Esophagus squamous epithelium (tissue), 5 donors: ENCODE results near the gene RUFY4. TPM values are rescaled to one million over a fixed set of nuclear protein-coding genes. Genes with fewer than 3 reads are reported as not detected.
A peak's percentile ranks its signal among the peaks of the same experiment; 100 is the strongest.

Experiments
- DNase-seq: peaks from one replicate; lab custom pipeline; 2025; lab: John Stamatoyannopoulos, UW
- H3K27ac ChIP-seq, 4 donors: fragments of 200-600 bp; sonication (generic); one replicate each; pipeline ENCODE4 v1.5.1; 2016 to 2019; ENCODE audit warnings: mild to moderate bottlenecking in 1 of 4
- H3K27me3 ChIP-seq, 4 donors: fragments of 200-600 bp; sonication (generic); 1 replicate in 3 of 4; 2 replicates in 1 of 4; pipeline versions ENCODE4 v1.5.1 to v1.6.0; 2017 to 2021; ENCODE audit warnings: antibody characterized with exemption in 1 of 4
- H3K36me3 ChIP-seq, 3 donors: fragments of 200-600 bp; sonication (generic); one replicate each; pipeline ENCODE4 v1.5.1; 2016 to 2019
- H3K4me1 ChIP-seq, 3 donors: fragments of 200-600 bp; sonication (generic); one replicate each; pipeline ENCODE4 v1.5.1; 2017 to 2019
- H3K4me3 ChIP-seq, 4 donors: fragments of 200-600 bp; sonication (generic); 1 replicate in 3 of 4; 2 replicates in 1 of 4; pipeline ENCODE4 v1.5.1; 2016 to 2019; ENCODE audit warnings: mild to moderate bottlenecking in 2 of 4, moderate library complexity in 1 of 4
- H3K9me3 ChIP-seq, 3 donors: fragments of 200-600 bp; sonication (generic); one replicate each; pipeline ENCODE4 v1.5.1; 2016 to 2019
- CTCF ChIP-seq, 6 experiments: fragments of 450-650 bp in 4 of 6; fragments of 200-600 bp in 2 of 6; sonication (generic) in 2 of 6; IDR thresholded peaks; one replicate each; pipeline ENCODE4 v1.5.1; 2016 to 2019; ENCODE audit warnings: antibody characterized with exemption in 6 of 6, mild to moderate bottlenecking in 4 of 6, moderate library complexity in 4 of 6
- POLR2A ChIP-seq, 4 donors: fragments of 450-650 bp; IDR thresholded peaks; one replicate each; pipeline ENCODE4 v1.6.1; 2017; ENCODE audit warnings: antibody characterized with exemption in 4 of 4, mild to moderate bottlenecking in 4 of 4, moderate library complexity in 3 of 4
- WGBS, 2 donors: methylation state at CpG; one replicate each; pipeline ENCODE4 v1.1.5; 2018; 5-methylcytosine and 5-hydroxymethylcytosine counted together
- intact Hi-C: fragments of 100-400 bp; cut with DNase I; formaldehyde crosslinking; loops from one replicate; pipeline ENCODE4 v1.15.0; 2022
- total RNA-seq, 4 donors: library from RNA; depleted of rRNA; stranded (reverse); fragments of >200 nt; gene quantifications; one replicate each; pipeline ENCODE4 v1.1.0, GENCODE V29; 2016
- donor health status: DM: yes; HTN: yes; CAD: no.

RUFY4 gene
- total RNA-seq, 4 donors from 2014 or later: not detected

DNA sequence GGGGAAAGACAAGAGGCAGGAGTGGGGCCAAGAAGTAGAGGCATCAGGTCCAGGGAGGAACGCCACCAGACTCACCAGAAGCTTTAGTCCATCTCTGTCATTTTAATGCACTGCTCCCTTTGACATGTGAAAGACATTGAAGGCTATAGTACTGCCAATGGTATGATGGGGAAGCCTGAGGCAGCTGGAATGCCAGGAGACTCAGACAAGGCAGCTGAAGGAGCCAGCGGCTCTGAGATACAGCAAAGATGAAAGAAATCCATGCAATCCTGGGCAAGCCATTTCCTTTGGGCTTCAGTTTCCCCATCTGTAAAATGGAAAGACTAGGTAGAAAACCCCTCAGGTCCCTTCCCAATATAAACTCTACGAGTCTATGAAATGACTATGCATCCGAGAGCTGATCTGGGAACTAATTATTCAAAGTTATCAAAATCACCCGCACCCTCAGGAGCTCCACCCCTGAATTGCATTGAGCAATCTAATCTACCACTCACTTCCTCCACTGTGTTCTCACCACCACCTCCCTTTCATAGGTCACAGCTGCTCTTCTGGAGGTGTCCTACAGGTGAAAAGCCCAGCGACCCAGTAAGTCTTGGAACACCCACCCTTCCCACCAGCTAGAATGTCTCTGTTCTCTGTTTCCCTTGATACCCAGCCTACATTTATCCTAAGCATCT is 59.9 kb downstream of the RUFY4 start:
- DNase-seq: no peak
- Histone ChIP-seq H3K9me3 (no peaks in the 10 kb centered on the region), H3K36me3 (no peaks in the 10 kb centered on the region), H3K4me3 (peak overlapping the region; percentile 21 to 42 (median 36)), H3K4me1 (peaks cover 7 to 74% (median 29%) of the 10 kb centered on the region in 3 donors), H3K27me3 (peaks cover 0 to 6% (median 0%) of the 10 kb centered on the region in 4 donors), H3K27ac (peak overlapping the region; percentile 62 to 89 (median 84))
- WGBS, 2 donors: 44 to 64% methylated on average over 6 of the region's 6 CpGs
- intact Hi-C loops: no loop called here
- TF ChIP-seq POLR2A (IDR thresholded peaks at IDR 0.05) (no peak), CTCF (IDR thresholded peaks at IDR 0.05) (peak in 1 of 6 experiments; percentile 28)

DNA sequence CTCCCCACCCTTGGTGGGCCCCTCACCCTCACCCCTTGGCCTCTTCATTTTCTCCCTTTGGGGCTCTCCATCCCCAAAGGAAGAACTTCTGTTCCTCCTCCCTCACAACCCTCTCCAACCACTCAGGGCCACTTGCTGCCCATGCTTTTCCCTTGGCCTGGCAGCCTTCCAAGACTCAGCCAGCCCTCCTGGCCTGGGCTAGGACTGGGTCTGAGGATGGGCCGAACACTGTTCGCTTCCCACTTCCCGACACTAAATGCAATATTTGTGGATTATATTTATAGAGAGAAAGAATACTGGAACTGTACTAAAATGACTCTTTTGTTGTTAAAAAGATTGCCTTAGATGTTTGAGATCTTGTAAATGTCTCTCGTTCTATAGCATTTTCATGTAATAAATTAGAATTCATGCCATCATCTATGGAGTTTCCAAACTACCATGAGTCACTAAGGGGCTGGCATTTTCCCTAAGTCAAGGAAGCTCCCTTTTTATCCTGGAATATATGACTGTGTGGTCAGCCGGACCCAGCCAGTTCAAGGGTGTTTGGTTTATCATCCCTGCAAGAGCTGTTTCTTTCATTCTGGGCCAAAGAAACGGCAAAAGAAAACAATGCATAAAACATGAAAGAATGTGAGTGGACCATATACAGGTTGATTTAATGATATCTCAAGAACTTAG is 60.5 kb downstream of the RUFY4 start:
- Histone ChIP-seq H3K9me3 (no peaks in the 10 kb centered on the region), H3K4me1 (peaks cover 7 to 74% (median 29%) of the 10 kb centered on the region in 3 donors), H3K27me3 (peaks cover 0 to 3% (median 0%) of the 10 kb centered on the region in 4 donors), H3K27ac (peak overlapping the region; percentile 62 to 89 (median 84)), H3K4me3 (peak overlapping the region; percentile 21 to 42 (median 36)), H3K36me3 (no peaks in the 10 kb centered on the region)
- TF ChIP-seq POLR2A (IDR thresholded peaks at IDR 0.05) (no peak), CTCF (IDR thresholded peaks at IDR 0.05) (no peak)
- 61 to 63% methylated on average over 6 of the region's 6 CpGs for WGBS, 2 donors
- DNase-seq: no peak
- intact Hi-C loops: no loop called here

DNA sequence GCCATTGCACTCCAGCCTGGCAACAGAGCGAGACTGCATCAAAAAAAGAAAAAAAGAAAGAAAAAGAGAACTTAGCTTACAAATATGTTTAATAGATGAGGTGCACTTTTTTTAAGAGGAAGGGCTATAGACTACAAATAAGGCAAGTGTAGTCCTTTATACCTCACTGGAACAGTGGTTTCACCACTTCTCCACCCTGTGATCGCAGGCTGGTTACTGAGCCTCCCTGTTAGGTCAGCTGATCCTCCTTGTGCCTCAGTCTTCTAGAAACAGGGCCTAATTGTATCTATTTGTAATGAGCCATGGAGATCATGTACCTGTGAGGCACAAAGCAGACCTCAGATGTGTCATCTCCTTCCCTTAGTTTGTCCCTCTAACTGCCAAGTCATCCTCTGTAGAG is 61.3 kb downstream of the RUFY4 start:
- Histone ChIP-seq H3K36me3 (peaks cover 0 to 8% (median 0%) of the 10 kb centered on the region in 3 donors), H3K4me3 (peak overlapping the region in 2 of 4 donors; percentile 37 to 42), H3K4me1 (peaks cover 7 to 67% (median 27%) of the 10 kb centered on the region in 3 donors), H3K27me3 (no peaks in the 10 kb centered on the region), H3K27ac (peak overlapping the region; percentile 34 to 89 (median 84)), H3K9me3 (no peaks in the 10 kb centered on the region)
- TF ChIP-seq POLR2A (IDR thresholded peaks at IDR 0.05): no peak
- no peak for TF ChIP-seq CTCF (IDR thresholded peaks at IDR 0.05)
- intact Hi-C loops: no loop called here
- WGBS, 2 donors: 62 to 85% methylated on average over 2 of the region's 2 CpGs
- no peak for DNase-seq

GRCh38 chr2:218130822-218131221 is 61.8 kb downstream of the RUFY4 start:
- no peak for DNase-seq
- Histone ChIP-seq H3K27me3 (no peaks in the 10 kb centered on the region), H3K4me3 (no peak overlapping the region), H3K27ac (peak overlapping the region; percentile 34 to 89 (median 84)), H3K4me1 (peaks cover 7 to 62% (median 25%) of the 10 kb centered on the region in 3 donors), H3K9me3 (no peaks in the 10 kb centered on the region), H3K36me3 (peaks cover 0 to 12% (median 0%) of the 10 kb centered on the region in 3 donors)
- no peak for TF ChIP-seq POLR2A (IDR thresholded peaks at IDR 0.05)
- TF ChIP-seq CTCF (IDR thresholded peaks at IDR 0.05): no peak
- intact Hi-C loops: no loop called here

GRCh38 chr2:218137514-218137913 is 68.5 kb downstream of the RUFY4 start:
- no peak overlapping the region for H3K27ac ChIP-seq
- WGBS, 2 donors: 14 to 53% methylated on average over 2 to 3 of the region's 3 CpGs
- intact Hi-C loops: no loop called here

More at GRCh38 chr2:218137514-218137913, 68.5 kb downstream of the RUFY4 start:
- DNase-seq: no peak
- H3K27me3 ChIP-seq: peaks cover 0 to 32% (median 0%) of the 10 kb centered on the region in 4 donors
- H3K9me3 ChIP-seq: no peaks in the 10 kb centered on the region
- H3K4me3 ChIP-seq: no peak overlapping the region
- H3K36me3 ChIP-seq: peaks cover 0 to 19% (median 0%) of the 10 kb centered on the region in 3 donors
- TF ChIP-seq POLR2A (IDR thresholded peaks at IDR 0.05): no peak
- TF ChIP-seq CTCF (IDR thresholded peaks at IDR 0.05): no peak
- peaks cover 0 to 6% (median 0%) of the 10 kb centered on the region in 3 donors for H3K4me1 ChIP-seq
